HG02970 (cell line): ENCODE measurements around the gene DENND5A.
"Not testable (repeated sequence)": the region's sequence is repeated elsewhere in the genome, so short reads cannot be mapped to it uniquely, and the experiment has no call there.

Experiments used
- ATAC-seq: cut with Tn5 transposase; IDR thresholded peaks from one replicate; pipeline ENCODE4 v1.9.1; 2021; ENCODE audit warnings: mild to moderate bottlenecking, moderate library complexity, moderate number of reproducible peaks; ENCODE audit not compliant: unreplicated experiment, low FRiP score

Gene DENND5A

DNA sequence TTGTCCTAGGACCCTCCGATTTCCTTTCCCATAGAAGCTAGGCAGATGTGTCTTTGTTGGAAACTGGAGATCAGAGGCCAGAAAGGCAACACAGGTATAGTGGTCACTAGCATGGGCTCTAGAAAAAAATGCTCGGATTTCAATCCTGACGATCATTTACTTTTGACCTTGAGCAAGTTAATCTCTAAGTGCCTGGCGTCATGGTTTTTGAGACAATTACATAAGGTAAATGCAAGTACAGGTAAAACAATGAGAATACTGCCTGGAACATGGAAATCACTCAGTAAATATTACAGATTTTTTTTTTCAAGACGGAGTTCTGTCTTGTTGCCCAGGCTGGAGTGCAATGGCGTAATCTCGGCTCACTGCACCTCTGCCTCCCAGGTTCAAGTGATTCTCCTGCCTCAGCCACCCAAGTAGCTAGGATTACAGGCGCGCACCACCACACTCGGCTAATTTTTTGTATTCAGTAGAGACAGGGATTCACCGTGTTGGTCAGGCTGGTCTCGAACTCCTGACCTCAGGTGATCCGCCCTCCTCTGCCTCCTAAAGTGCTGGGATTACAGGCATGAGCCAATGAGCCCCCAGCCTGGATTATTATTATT, 1.1 kb upstream of the DENND5A start:
- no peak for ATAC-seq

DNA sequence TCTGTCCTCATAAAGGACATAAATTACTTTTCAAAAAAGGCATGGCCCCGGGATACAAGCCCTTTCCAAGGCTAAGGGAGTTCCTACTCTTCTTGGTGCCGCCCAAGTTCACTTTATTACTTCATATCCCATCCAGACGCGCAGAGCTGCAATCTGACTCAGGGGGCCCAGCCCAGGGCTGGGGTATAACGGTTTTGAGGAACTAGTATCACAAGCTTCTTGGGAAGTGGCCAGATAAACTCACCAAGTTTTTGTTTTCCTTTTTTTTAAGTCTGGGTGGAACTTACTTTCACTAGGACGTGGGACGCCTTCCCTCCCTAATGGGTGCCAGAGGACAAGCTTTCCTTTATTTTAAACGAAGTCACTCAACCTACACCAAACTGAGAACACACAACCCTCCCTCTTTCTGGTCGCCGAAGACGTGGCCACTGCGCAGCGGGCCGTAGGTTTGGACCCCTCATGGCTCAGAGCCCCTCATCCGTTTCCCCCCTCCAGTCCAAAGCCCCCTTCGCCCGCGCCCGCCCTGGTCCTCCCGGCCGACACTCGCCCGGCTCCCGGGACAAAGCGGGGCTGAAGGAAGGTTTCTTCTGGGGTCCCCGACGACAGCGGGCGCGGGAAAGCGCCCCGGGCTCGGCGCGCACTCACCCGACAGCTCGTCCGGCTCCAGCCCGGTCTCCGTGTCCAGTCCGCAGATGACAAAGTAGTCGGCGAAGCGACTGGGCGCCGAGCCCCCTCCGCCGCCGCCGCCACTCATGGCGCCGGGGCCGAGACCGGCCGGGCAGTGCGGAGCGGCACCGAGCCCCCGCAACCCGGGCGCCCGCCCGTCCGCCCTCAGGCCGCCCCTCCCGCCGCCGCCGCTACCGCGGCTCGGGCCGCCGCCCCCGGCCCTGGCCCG, 587 bp downstream of the DENND5A start:
- peak; percentile 13 for ATAC-seq

DNA sequence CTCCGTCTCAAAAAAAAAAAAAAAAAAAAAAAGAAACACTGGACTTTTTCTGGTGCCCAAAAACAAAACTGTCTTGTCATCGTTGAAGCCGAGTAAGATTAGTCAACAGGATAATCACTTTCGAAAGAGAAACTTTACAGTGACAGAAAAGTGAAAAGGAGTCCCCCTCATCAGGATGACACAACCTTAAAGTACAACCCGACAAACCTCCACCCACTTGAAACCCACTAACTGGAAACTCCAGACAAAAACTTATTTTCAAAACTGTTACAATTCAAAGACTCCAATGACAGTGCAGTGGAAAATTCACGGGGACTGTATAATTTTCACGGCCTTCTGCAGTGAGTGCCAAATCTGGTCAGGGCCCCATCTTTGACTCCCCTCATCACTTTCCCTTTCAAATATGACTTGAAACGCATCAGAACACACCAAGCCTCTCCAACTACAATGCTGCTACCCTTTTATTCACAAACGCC, 1.3 kb downstream of the DENND5A start:
- ATAC-seq, result peak; percentile 79

DNA sequence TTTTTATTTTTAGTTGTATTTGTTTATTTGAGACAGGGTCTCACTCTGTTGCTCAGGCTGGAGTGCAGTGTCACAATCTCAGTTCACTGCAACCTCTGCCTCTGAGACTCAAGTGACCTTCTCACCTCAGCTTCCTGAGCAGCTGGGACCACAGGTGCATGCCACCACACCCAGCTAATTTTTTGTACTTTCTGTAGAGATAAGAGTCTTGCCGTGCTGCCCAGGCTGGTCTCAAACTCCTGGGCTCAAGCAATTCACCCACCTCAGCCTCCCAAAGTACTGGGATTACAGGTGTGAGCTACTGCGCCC, 4.4 kb downstream of the DENND5A start:
- not testable (repeated sequence) for ATAC-seq

DNA sequence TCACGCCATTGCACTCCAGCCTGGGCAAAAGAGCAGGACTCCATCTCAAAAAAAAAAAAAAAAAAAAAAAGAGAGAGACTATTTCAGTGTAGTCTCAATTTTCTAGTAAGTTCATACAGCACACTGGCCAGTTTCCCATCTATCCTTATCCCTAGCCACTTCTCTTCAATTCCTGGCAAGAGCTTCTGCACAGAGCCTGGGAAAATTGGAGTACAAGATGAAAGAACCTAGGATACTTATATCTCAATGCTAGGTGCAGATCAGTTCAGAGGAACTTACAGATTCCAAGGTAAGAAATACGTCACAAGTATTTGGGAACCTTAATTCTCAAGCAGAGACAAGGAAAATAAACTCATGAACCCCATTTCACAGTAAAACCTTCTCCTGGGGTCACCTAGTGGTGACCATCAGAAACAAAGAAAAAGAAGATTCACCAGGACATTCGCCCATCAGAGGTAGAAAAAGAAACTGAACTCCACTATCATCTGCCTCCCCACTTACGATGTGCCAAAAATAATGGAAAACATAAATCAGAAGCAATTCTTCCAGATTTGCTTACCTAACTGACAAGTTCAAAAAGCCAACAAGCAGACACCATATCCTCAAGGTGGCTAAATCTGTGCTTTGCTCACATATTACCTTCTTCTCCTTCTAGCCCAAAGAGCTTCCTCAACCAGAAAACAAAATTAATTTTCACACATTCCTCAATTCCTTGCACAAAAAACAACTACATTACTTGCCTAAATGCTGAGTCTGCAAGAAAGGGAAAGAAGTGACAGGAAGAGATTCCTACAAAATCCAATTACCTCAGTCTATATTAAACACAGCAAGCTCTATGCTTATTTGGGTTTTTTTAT, 4.9 kb downstream of the DENND5A start:
- ATAC-seq, result no peak

DNA sequence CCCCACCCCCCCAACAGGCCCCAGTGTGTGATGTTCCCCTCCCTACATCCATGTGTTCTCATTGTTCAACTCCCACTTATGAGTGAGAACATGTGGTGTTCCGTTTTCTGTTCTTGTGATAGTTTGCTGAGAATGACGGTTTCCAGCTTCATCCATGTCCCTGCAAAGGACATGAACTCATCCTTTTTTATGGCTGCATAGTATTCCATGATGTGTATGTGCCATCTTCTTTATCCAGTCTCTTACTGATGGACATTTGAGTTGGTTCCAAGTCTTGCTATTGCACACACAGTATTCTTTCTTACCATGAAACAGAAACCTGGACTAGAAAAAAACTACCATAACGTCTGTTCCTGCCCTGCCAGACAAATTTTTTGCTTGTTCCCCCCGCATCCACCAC, 6.9 kb downstream of the DENND5A start:
- ATAC-seq, result not testable (repeated sequence)

DNA sequence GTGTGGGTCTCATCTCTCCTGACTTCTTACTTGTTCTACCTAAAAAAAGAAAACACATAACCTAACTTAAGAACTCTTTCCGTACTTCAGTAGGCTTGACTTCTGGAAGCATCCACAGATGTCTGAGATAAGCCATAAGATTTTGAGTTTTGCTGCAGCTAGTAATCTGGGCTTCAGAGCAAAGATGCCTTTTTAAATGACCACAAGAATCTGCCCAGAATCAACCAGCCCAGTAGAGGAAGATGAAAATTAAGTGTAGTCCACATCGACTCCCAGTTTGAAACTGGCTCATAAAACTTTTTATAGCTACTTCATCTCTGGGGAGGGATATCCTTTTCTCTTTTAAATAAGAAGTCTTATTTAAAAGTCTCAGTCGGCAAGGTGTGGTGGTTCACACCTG, 10.7 kb downstream of the DENND5A start:
- no peak for ATAC-seq

DNA sequence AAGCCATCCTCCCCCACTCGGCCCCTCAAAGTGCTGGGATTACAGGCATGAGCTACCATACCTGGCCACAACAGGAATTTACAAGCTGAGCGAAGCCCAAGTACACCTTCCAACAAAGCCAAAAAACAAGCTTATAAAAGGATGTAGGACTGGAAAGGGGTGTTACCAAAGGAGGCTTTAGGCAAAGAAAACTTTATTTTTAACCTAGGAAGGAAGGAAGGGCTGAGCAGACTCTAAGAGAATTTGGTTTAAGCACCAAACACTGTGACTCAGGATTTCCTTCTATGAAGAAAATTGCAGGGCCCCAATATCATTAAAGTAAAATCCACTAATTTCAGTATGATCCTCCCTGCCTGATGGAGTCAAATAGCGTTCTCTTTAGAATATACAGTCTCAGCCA, 12.1 kb downstream of the DENND5A start:
- no peak for ATAC-seq

DNA sequence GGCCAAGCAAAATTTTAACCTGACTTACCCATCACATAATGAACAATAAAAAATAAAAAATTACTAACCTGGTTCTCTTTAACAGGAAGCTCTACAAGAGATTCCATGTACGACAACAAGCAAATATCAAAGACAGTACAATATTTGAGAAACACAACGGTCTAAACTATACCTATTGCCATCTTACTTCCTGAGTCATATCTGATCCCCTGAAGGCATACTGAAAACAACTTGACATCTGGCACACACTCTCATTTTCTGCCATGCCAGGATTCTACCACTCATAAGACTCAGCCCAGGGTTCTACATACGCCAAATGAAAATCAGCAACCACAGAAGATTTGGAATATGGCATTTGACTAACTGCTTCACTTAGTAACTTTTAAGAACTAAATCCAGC, 13.8 kb downstream of the DENND5A start:
- no peak for ATAC-seq

DNA sequence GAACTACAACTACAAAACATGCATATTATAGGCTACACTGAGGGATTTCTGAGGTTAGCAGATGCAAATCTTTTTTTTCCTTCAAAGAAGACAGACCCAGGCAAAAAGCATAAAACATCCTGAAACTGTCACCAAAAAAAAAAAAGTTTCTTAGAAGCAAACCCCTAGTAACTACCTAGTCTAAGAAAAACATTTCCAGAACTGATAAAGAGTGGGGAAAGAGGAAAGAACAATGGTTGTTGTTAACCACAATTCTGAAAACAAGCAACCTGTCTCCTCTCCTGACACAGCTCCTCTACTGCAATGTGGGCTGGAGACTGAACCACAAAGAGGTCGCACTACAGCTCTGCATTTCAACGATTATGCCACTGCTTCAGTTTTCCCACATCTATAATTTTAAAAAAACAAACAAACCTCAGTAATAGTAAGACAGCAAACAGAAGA, 15.0 kb downstream of the DENND5A start:
- ATAC-seq, result peak; percentile 78

DNA sequence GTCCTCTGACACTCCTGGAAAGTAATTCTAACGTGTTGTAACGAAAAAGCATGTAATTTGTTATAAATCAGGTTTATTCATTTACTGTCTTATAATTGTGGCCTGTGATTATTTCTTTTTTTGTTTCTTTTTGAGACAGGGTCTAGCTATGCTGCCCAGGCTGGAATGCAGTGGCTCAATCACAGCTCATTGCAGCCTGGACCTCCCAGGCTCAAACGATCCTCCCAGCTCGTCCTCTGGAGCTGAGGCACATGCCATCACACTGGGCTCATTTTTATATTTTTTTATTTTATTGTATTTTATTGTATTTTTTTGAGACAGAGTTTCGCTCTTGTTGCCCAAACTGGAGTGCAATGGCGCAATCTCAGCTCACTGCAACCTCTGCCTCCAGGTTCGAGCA, 15.9 kb downstream of the DENND5A start:
- no peak for ATAC-seq

DNA sequence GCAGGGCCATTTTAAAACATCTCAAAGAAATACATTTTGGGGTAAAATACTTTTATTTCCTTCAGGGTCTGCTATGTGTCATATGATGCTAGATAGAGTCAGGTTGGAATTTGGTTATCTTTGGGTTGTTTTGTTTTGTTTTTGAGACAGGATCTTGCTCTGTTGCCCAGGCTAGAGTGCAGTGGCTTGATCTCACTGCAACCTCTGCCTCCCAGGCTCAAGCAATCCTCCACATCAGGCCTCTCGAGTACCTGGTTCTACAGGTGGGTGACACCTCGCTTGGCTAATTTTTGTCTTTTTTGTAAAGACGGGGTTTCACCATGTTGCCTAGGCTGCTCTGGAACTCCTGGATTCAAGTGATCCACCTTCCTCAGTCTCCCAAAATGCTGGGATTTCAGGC, 17.3 kb downstream of the DENND5A start:
- no peak for ATAC-seq

DNA sequence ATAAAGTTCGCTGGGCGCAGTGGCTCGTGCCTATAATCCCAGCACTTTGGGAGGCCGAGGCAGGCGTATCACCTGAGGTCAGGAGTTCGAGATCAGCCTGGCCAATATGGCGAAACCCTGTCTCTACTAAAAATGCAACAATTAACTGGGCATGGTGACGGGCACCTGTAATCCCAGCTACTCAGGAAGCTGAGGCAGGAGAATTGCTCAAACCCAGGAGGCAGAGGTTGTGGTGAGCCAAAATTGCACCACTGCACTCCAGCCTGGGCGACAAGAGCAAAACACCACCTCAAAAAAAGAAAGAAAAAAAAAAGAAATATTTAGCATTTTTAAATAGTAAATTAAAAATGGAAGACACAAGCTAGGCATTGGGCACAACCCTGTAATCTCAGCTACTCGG, 28.9 kb downstream of the DENND5A start:
- not testable (repeated sequence) for ATAC-seq

DNA sequence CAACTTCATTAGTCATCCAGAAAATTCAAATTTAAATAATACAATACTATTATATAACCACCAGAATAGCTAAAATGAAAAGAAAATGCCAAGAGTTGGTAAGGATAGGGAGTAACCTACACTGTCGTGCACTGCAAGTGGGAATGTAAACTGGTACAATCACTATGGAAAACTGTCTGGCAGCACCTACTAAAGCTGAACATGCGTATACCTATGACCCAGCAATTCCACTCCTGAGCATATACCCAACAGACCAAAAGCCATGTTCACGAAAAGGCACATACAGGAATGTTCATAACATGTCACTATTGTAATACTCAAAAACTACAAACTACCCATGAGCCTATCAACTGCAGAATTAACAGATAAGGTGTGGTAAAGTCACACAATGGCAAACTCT, 32.7 kb downstream of the DENND5A start:
- ATAC-seq, result no peak

DNA sequence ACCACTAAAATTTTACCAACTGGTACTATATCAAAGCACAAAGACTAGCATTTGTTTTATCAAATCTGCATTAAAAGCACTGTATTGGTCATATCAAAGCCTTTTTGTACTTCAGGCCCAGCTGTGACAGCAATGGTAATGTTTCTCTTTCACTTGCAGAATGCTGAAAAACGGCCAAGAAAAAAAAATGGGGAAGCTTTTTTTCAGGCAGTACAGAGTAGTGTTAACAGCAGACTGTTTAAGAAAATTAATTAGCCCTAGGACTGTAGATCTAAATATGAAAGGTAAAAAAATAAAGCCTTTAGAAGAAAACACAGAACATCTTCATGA, 33.3 kb downstream of the DENND5A start:
- ATAC-seq, result no peak

DNA sequence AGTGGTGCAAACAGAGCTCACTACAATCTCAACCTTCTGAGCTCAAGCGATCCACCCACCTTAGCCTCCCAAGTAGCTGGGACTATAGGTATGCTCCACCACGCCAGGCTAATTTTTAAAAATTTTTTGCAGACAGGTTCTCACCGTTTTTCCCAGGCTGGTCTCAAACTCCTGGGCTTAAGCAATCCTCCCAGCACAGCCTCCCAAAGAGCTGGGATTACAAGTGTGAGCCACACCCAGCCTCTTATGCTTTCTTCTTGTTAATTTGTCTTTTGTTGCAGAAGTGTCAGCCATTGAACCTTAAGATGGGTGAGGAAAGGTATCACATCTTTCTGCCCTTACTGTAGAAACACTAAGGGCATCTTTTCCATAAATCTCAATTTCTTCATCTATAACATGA, 34.9 kb downstream of the DENND5A start:
- ATAC-seq, result no peak

DNA sequence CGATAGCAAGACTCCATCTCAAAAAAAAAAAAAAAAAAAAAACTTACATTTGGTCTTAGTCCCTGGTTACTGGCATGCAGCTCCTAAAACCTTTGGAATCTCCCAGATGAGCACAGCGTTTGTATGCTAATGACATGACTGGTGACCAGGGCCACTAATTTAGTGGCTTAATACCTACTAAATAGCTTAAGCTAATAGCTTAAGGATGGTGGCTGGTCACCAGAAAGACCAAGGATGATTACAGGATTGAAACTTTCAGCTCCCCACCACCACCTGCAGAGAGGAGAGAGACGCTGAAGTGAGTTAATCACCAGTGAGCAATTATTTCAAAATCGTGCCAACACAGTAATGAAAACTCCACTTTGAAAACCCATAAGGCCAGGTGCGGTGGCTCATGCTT, 37.1 kb downstream of the DENND5A start:
- ATAC-seq, result no peak

DNA sequence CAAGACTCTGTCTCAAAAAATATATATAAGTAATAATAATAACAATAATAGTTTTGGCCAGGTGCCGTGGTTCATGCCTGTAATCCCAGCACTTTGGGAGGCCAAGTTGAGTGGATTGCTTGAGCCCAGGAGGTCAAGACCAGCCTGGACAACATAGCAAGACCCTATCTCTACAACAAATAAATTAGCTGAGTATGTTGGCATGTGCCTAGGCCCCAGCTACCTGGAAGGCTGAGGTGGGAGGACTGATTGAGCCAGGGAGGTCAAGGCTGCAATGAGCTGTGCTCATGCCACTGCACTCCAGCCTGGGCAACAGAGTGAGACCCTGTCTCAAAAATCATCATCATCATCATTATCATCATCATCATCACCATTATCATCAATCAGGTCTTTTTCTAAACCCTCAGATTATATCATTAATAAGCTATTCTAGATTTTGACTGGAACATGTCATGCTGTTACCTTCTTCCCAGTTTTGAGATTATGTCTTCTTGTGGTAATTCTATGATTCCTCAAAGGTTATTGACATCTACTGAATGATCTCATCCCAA, 39.3 kb downstream of the DENND5A start:
- no peak for ATAC-seq

DNA sequence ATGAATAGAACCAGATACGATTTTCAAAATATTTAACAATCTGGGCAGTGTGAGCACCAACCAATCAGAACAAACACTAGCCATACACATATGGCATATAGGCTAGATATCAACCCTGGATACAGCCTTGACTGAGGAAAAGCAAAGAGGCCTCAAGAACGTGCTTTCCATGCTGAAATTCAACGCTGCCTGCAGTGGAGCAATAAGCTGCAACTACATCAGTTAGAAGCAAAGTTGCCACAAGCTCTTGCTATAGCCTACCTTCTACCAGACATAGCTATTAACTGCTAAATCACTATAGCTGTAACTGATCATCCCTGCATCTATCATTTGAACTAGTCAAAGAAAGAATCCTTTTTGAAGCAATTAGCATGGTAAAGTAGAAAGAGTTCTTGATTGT, 42.5 kb downstream of the DENND5A start:
- no peak for ATAC-seq

DNA sequence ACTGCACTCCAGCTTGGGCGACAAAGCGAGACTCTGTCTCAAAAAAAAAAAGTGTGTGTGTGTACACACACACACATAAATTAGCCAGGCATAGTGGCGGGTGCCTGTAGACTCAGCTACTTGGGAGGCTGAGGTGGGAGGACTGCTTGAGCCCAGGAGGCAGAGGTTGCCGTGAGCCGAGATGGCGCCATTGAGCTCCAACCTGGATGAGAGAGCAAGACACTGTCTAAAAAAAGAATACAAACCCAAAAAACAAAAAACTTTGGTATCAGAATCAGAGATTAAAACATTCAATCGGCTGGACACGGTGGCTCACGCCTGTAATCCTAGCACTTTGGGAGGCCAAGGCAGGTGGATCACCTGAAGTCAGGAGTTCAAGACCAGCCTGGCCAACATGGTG, 44.3 kb downstream of the DENND5A start:
- ATAC-seq, result not testable (repeated sequence)

DNA sequence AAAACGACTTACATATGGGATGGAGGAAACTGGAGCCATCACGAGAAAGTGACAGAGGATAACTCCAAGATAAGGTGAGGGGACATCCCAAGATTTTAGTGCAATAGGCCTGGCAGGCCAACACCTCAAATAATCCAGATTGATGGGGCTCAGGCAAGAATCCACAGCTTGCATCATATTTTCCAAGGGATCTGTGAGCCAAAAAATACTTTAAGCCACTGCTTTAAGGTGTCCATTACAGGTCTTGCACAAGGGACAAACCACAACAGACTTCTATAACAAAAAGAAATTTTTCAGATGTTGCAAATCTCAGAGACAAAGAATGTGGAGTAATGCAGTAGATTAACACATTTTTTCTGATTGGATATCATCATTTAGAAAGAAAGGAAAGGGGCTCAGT, 45.6 kb downstream of the DENND5A start:
- no peak for ATAC-seq
